Stimulated activated CD8-positive, alpha-beta memory T cell treated with anti-CD3 and anti-CD28 coated beads, Interleukin-7, amount 100 ng/mL, for 1 hour (primary cell): ENCODE data around the gene RRP1B.
A peak's percentile ranks its signal among the peaks of the same experiment; 100 is the strongest.
"Not testable (repeated sequence)": the region's sequence is repeated elsewhere in the genome, so short reads cannot be mapped to it uniquely, and the experiment has no call there.

ENCODE experiments used
- DNase-seq, 2 donors: peaks; one replicate each; pipeline ENCODE4 v3.0.0-alpha.2; 2020; ENCODE audit warnings: low read depth in 2 of 2

The RRP1B gene

GRCh38 chr21:43639470-43640353, 19.6 kb upstream of the RRP1B start:
- DNase-seq: no peak

- DNase-seq: no peak
Measured at GRCh38 chr21:43640400-43640799, 19.0 kb upstream of the RRP1B start.

- no peak for DNase-seq
Measured at GRCh38 chr21:43643193-43643592, 16.2 kb upstream of the RRP1B start.

GRCh38 chr21:43644071-43644470, 15.3 kb upstream of the RRP1B start:
- no peak for DNase-seq

- DNase-seq: no peak
Measured at GRCh38 chr21:43644609-43645008, 14.8 kb upstream of the RRP1B start.

GRCh38 chr21:43645136-43645891, 14.0 kb upstream of the RRP1B start:
- no peak for DNase-seq

- no peak for DNase-seq
Measured at GRCh38 chr21:43645976-43646375, 13.4 kb upstream of the RRP1B start.

GRCh38 chr21:43646550-43647260, 12.7 kb upstream of the RRP1B start:
- DNase-seq: peak; percentile 62 to 78

- no peak for DNase-seq
Measured at GRCh38 chr21:43648171-43648570, 11.2 kb upstream of the RRP1B start.

GRCh38 chr21:43651926-43652325, 7.4 kb upstream of the RRP1B start:
- DNase-seq: not testable (repeated sequence)

GRCh38 chr21:43652616-43653015, 6.7 kb upstream of the RRP1B start:
- DNase-seq: no peak

- no peak for DNase-seq
Measured at GRCh38 chr21:43653626-43654025, 5.7 kb upstream of the RRP1B start.

- no peak for DNase-seq
Measured at GRCh38 chr21:43654806-43655489, 4.4 kb upstream of the RRP1B start.

GRCh38 chr21:43657355-43658087, 1.8 kb upstream of the RRP1B start:
- no peak for DNase-seq

- no peak for DNase-seq
Measured at GRCh38 chr21:43658088-43658741, 1.1 kb upstream of the RRP1B start.

GRCh38 chr21:43658769-43659135, 608 bp upstream of the RRP1B start:
- DNase-seq: no peak

- no peak for DNase-seq
Measured at GRCh38 chr21:43662286-43662685, 2.9 kb downstream of the RRP1B start.

- no peak for DNase-seq
Measured at GRCh38 chr21:43663033-43663432, 3.7 kb downstream of the RRP1B start.

GRCh38 chr21:43664358-43664757, 5.0 kb downstream of the RRP1B start:
- no peak for DNase-seq

GRCh38 chr21:43665879-43666278, 6.5 kb downstream of the RRP1B start:
- DNase-seq: no peak
